GM18907 (cell line): ENCODE data around the gene TBC1D3L.
"Not testable (repeated sequence)": the region's sequence is repeated elsewhere in the genome, so short reads cannot be mapped to it uniquely, and the experiment has no call there.

Experiments
- ATAC-seq: cut with Tn5 transposase; IDR thresholded peaks from one replicate; pipeline ENCODE4 v1.9.1; 2021; ENCODE audit warnings: mild to moderate bottlenecking, moderate library complexity; ENCODE audit not compliant: unreplicated experiment

TBC1D3L gene

GRCh38 chr17:37988960-37989359 is at the start of gene TBC1D3L:
Gene TBC1D3L (minus strand): TSS chr17:37989060. CDS start chr17:37987520, 1,540 bp downstream.
- not testable (repeated sequence) for ATAC-seq

GRCh38 chr17:38003676-38004075 is 14.8 kb upstream of the TBC1D3L start, which contains the start of gene TBC1D3D:
Gene TBC1D3D (plus strand): TSS chr17:38003976. CDS start chr17:38005561, 1,585 bp downstream.
- ATAC-seq = not testable (repeated sequence)
